SK-N-SH (cell line): Measurements from ENCODE around the gene KLHDC7B. TPM values are rescaled to one million over a fixed set of nuclear protein-coding genes. Genes with fewer than 3 reads are reported as not detected.

ENCODE experiments used
- CTCF ChIA-PET: fragments of 300-600, 350-600 bp; formaldehyde crosslinking; extraction: SDS; loops from one replicate; lab custom pipeline; 2021; lab: Yijun Ruan, JAX
- POLR2A ChIA-PET: fragments of 350-600 bp; sonication (Branson Sonifier 250); formaldehyde crosslinking; extraction: SDS; loops from one replicate; lab custom pipeline; 2020; ENCODE audit warnings: antibody characterized with exemption, inconsistent platforms; lab: Yijun Ruan, JAX
- DNase-seq: peaks from one replicate; pipeline ENCODE4 v3.0.0; 2012
- H2AFZ ChIP-seq: fragments of 200-600 bp; sonication (generic); 2 replicates; pipeline ENCODE4 v1.8.1; 2016; ENCODE audit warnings: antibody characterized with exemption, mild to moderate bottlenecking, low read depth
- H3F3A ChIP-seq: fragments of 200-600 bp; sonication (generic); replicated peaks from 2 replicates; pipeline ENCODE3; 2016; ENCODE audit warnings: antibody characterized with exemption, mild to moderate bottlenecking; ENCODE audit not compliant: insufficient read depth
- H3K27ac ChIP-seq, 2 experiments: fragments of 200-500 bp in 1 of 2; fragments of 200-600 bp in 1 of 2; sonication (Bioruptor generic) in 1 of 2; sonication (generic), shearing (Covaris generic) in 1 of 2; 2 replicates each; pipeline versions ENCODE4 v1.5.1 to v1.6.1; 2014 to 2016; ENCODE audit warnings: low read depth in 2 of 2, inconsistent platforms in 1 of 2, low read length in 1 of 2, mild to moderate bottlenecking in 1 of 2, mixed read lengths in 1 of 2
- H3K27me3 ChIP-seq: fragments of 200-600 bp; sonication (generic), shearing (Covaris generic); 2 replicates; pipeline ENCODE4 v1.6.1; 2016; ENCODE audit warnings: mixed run types; ENCODE audit not compliant: insufficient read depth
- H3K36me3 ChIP-seq, 2 experiments: fragments of 200-500 bp in 1 of 2; fragments of 200-600 bp in 1 of 2; sonication (Bioruptor generic) in 1 of 2; sonication (generic) in 1 of 2; replicated peaks in 1 of 2; 2 replicates each; pipeline versions ENCODE3 to v1.5.1; 2014 to 2016; ENCODE audit warnings: low read length in 1 of 2, mild to moderate bottlenecking in 1 of 2; ENCODE audit not compliant: insufficient read depth in 2 of 2, control insufficient read depth in 1 of 2
- H3K4me1 ChIP-seq, 2 experiments: fragments of 200-500 bp in 1 of 2; fragments of 200-600 bp in 1 of 2; sonication (Bioruptor generic) in 1 of 2; sonication (generic), shearing (Covaris generic) in 1 of 2; 2 replicates each; pipeline versions ENCODE4 v1.5.1 to v1.6.1; 2014 to 2016; ENCODE audit warnings: low read depth in 1 of 2, low read length in 1 of 2, mixed run types in 1 of 2; ENCODE audit not compliant: insufficient read depth in 2 of 2, control insufficient read depth in 1 of 2
- H3K4me2 ChIP-seq: fragments of 200-600 bp; sonication (generic), shearing (Covaris generic); 2 replicates; pipeline ENCODE4 v1.6.1; 2017; ENCODE audit warnings: mixed run types
- H3K4me3 ChIP-seq, 2 experiments: fragments of 200-500 bp in 1 of 2; fragments of 200-600 bp in 1 of 2; sonication (Bioruptor generic) in 1 of 2; sonication (generic), shearing (Covaris generic) in 1 of 2; 2 replicates each; pipeline versions ENCODE4 v1.5.1 to v1.8.1; 2014 to 2016; ENCODE audit warnings: low read depth in 2 of 2, inconsistent platforms in 1 of 2, low read length in 1 of 2, mild to moderate bottlenecking in 1 of 2, mixed read lengths in 1 of 2, moderate library complexity in 1 of 2
- H3K79me2 ChIP-seq: fragments of 200-600 bp; sonication (generic); 2 replicates; pipeline ENCODE4 v1.8.1; 2017; ENCODE audit warnings: mild to moderate bottlenecking; ENCODE audit not compliant: insufficient read depth
- H3K9ac ChIP-seq: fragments of 200-600 bp; sonication (generic); 2 replicates; pipeline ENCODE4 v1.6.1; 2017; ENCODE audit warnings: mixed run types
- H3K9me2 ChIP-seq: fragments of 200-600 bp; sonication (generic); 2 replicates; pipeline ENCODE4 v1.6.1; 2017; ENCODE audit warnings: mixed run types
- H3K9me3 ChIP-seq: fragments of 200-600 bp; sonication (generic); 2 replicates; pipeline ENCODE4 v1.6.1; 2017; ENCODE audit warnings: mixed run types, mild to moderate bottlenecking, moderate library complexity
- H4K20me1 ChIP-seq: fragments of 200-600 bp; sonication (generic); 2 replicates; pipeline ENCODE4 v1.6.1; 2017; ENCODE audit warnings: mild to moderate bottlenecking, mixed run types; ENCODE audit not compliant: insufficient read depth
- CHD2 ChIP-seq: fragments of 150-350 bp; IDR thresholded peaks from 2 replicates; pipeline ENCODE4 v1.6.1; 2018; ENCODE audit warnings: low read length; ENCODE audit not compliant: partially characterized antibody
- CTCF ChIP-seq: fragments of 200-600 bp; sonication (generic); IDR thresholded peaks from 2 replicates; pipeline ENCODE4 v1.6.1; 2017; ENCODE audit warnings: antibody characterized with exemption, mild to moderate bottlenecking, moderate library complexity
- ELF1 ChIP-seq: IDR thresholded peaks from 2 replicates; pipeline ENCODE4 v1.4.0; 2012
- EP300 ChIP-seq, 2 experiments: IDR thresholded peaks; 2 replicates each; pipeline versions ENCODE4 v1.4.0 to v1.6.1; 2012; ENCODE audit warnings: borderline replicate concordance in 1 of 2, low read depth in 1 of 2, low read length in 1 of 2
- EZH2phosphoT487 ChIP-seq: fragments of 200-600 bp; sonication (generic); IDR thresholded peaks from 2 replicates; pipeline ENCODE4 v1.6.1; 2017; ENCODE audit warnings: low read depth, mixed run types, mild to moderate bottlenecking, antibody characterized with exemption, moderate library complexity, borderline replicate concordance
- FOXM1 ChIP-seq: IDR thresholded peaks from 2 replicates; pipeline ENCODE4 v1.4.0; 2012; ENCODE audit warnings: low read depth, mild to moderate bottlenecking
- GABPA ChIP-seq: IDR thresholded peaks from 2 replicates; pipeline ENCODE4 v1.4.0; 2012; ENCODE audit warnings: low read depth, mild to moderate bottlenecking
- GATA2 ChIP-seq: sonication (generic); formaldehyde crosslinking; IDR thresholded peaks from 2 replicates; pipeline ENCODE4 v1.5.0; 2020; ENCODE audit warnings: mild to moderate bottlenecking, missing genetic modification reagents
- IRF3 ChIP-seq: fragments of 150-350 bp; IDR thresholded peaks from 2 replicates; pipeline ENCODE4 v1.6.1; 2016; ENCODE audit warnings: mild to moderate bottlenecking, low read depth, low read length
- MAX ChIP-seq: IDR thresholded peaks from 2 replicates; pipeline ENCODE4 v1.4.0; 2012; ENCODE audit warnings: low read depth
- NFIC ChIP-seq: IDR thresholded peaks from 2 replicates; pipeline ENCODE4 v1.4.0; 2012; ENCODE audit warnings: borderline replicate concordance
- NRF1 ChIP-seq: IDR thresholded peaks from 2 replicates; pipeline ENCODE4 v1.6.1; 2012; ENCODE audit warnings: low read depth, mild to moderate bottlenecking, low read length
- PBX3 ChIP-seq: IDR thresholded peaks from 2 replicates; pipeline ENCODE4; 2012
- RCOR1 ChIP-seq: fragments of 150-350 bp; IDR thresholded peaks from 2 replicates; pipeline ENCODE4 v1.6.1; 2017; ENCODE audit warnings: antibody characterized with exemption, low read length
- RXRA ChIP-seq: IDR thresholded peaks from 2 replicates; pipeline ENCODE4 v1.4.0; 2012; ENCODE audit warnings: low read depth, mild to moderate bottlenecking, borderline replicate concordance
- SMC3 ChIP-seq: IDR thresholded peaks from 2 replicates; pipeline ENCODE4 v1.6.1; 2012; ENCODE audit warnings: low read depth, low read length, improper control_type of control experiment
- USF1 ChIP-seq: IDR thresholded peaks from 2 replicates; pipeline ENCODE4 v1.4.0; 2012; ENCODE audit warnings: low read depth, borderline replicate concordance
- USF2 ChIP-seq: fragments of 150-350 bp; IDR thresholded peaks from 2 replicates; pipeline ENCODE4 v1.6.1; 2017; ENCODE audit warnings: antibody characterized with exemption, low read length, low read depth, borderline replicate concordance
- YY1 ChIP-seq: IDR thresholded peaks from 2 replicates; pipeline ENCODE4 v1.4.0; 2012; ENCODE audit warnings: low read depth, mild to moderate bottlenecking
- ZBTB33 ChIP-seq: IDR thresholded peaks from 2 replicates; pipeline ENCODE4 v1.4.0; 2012; ENCODE audit warnings: low read depth, borderline replicate concordance
- WGBS: methylation state at CpG from one replicate; pipeline ENCODE4 v1.1.6; 2017; ENCODE audit warnings: low lambda C conversion rate; 5-methylcytosine and 5-hydroxymethylcytosine counted together
- polyA plus RNA-seq, 3 experiments: library from polyadenylated mRNA; depleted of rRNA; stranded (reverse); fragments of >200 nt; gene quantifications; 2 replicates each; pipeline ENCODE4 v1.2.3, GENCODE V29; 2012

Gene KLHDC7B
- polyA plus RNA-seq, 1 of the 3 experiments (the other 2 are of a cell fraction), result 0.07 TPM

GRCh38 chr22:50504369-50505211 lies 41.1 kb upstream of the KLHDC7B start (continued):
- TF ChIP-seq IRF3, result no peak
- no peak for TF ChIP-seq RXRA
- no peak for TF ChIP-seq NRF1
- TF ChIP-seq YY1, result no peak
- no peak for TF ChIP-seq PBX3
- TF ChIP-seq GATA2 (CRISPR knock-in tag), result no peak

GRCh38 chr22:50505276-50505775 lies 40.4 kb upstream of the KLHDC7B start:
- no peaks in the 10 kb centered on the region for H3K9me2 ChIP-seq
- H3K9me3 ChIP-seq, result no peaks in the 10 kb centered on the region
- ChIA-PET POLR2A (no interaction called here), CTCF (no interaction called here)
- no peak overlapping the region for H2AFZ ChIP-seq
- peaks cover 7 to 14% of the 10 kb centered on the region in 2 experiments; a peak in 3 of 4 replicates for H3K4me1 ChIP-seq
- H3K4me2 ChIP-seq, result no peak overlapping the region
- H3K4me3 ChIP-seq, result no peak overlapping the region
- 93% methylated on average over 4 of the region's 14 CpGs for WGBS
- peaks cover 6% of the 10 kb centered on the region for H3F3A ChIP-seq
- H3K9ac ChIP-seq, result no peak overlapping the region
- H3K27ac ChIP-seq, result no peak overlapping the region
- H3K79me2 ChIP-seq, result peaks cover 45% of the 10 kb centered on the region
- peaks cover 0 to 18% of the 10 kb centered on the region in 2 experiments for H3K36me3 ChIP-seq
- no peaks in the 10 kb centered on the region for H4K20me1 ChIP-seq
- DNase-seq, result no peak
- H3K27me3 ChIP-seq, result no peaks in the 10 kb centered on the region
- TF ChIP-seq EZH2phosphoT487 (no peak), ZBTB33 (no peak), USF2 (no peak), EP300 (IDR thresholded peaks at IDR 0.05; ENCODE audit: borderline replicate concordance in 1 of 2, low read depth in 1 of 2, low read length in 1 of 2) (no peak), RXRA (no peak), YY1 (no peak), GABPA (no peak), USF1 (no peak), MAX (no peak), CTCF (no peak), ELF1 (no peak), FOXM1 (no peak), PBX3 (no peak), SMC3 (no peak), RCOR1 (no peak), NFIC (no peak), CHD2 (no peak)
